Suprapubic skin (tissue), 4 donors: ENCODE measurements around the gene MYADML2. TPM values are rescaled to one million over a fixed set of nuclear protein-coding genes. Genes with fewer than 3 reads are reported as not detected.

ENCODE experiments used
- DNase-seq, 2 donors: peaks; one replicate each; pipeline ENCODE4 v3.0.0-alpha.2; 2019; ENCODE audit warnings: low spot score in 2 of 2
- H3K27ac ChIP-seq: fragments of 200-600 bp; sonication (generic); one replicate; pipeline ENCODE4 v1.5.1; 2019
- H3K27me3 ChIP-seq: fragments of 200-600 bp; sonication (generic); one replicate; pipeline ENCODE4 v1.5.1; 2019
- H3K36me3 ChIP-seq: fragments of 200-600 bp; sonication (generic); one replicate; pipeline ENCODE4 v1.5.1; 2019
- H3K4me1 ChIP-seq: fragments of 200-600 bp; sonication (generic); one replicate; pipeline ENCODE4 v1.5.1; 2019
- H3K4me3 ChIP-seq: fragments of 200-600 bp; sonication (generic); one replicate; pipeline ENCODE4 v1.5.1; 2019; ENCODE audit warnings: mild to moderate bottlenecking
- H3K9me3 ChIP-seq: fragments of 200-600 bp; sonication (generic); one replicate; pipeline ENCODE4 v1.5.1; 2019
- EP300 ChIP-seq: sonication (generic); formaldehyde crosslinking; IDR thresholded peaks from one replicate; pipeline ENCODE4 v1.6.1; 2017; ENCODE audit warnings: antibody characterized with exemption
- POLR2A ChIP-seq, 2 donors: fragments of 450-650 bp; IDR thresholded peaks; one replicate each; pipeline ENCODE4 v1.6.1; 2017; ENCODE audit warnings: antibody characterized with exemption in 2 of 2, mild to moderate bottlenecking in 2 of 2, moderate library complexity in 2 of 2
- POLR2AphosphoS5 ChIP-seq, 3 donors: sonication (generic); formaldehyde crosslinking; IDR thresholded peaks; one replicate each; pipeline ENCODE4 v1.6.1; 2017; ENCODE audit warnings: antibody characterized with exemption in 3 of 3
- WGBS: methylation state at CpG from one replicate; pipeline ENCODE4 v1.1.5; 2018; 5-methylcytosine and 5-hydroxymethylcytosine counted together
- total RNA-seq, 4 donors: library from RNA; depleted of rRNA; stranded (reverse); fragments of >200 nt; gene quantifications; one replicate each; pipeline ENCODE4 v1.1.0, GENCODE V29; 2016
- TF ChIP-seq, protein P1 (sequence below), 2 donors: fragments of 200-600 bp in 1 of 2; fragments of 450-650 bp in 1 of 2; sonication (generic) in 1 of 2; IDR thresholded peaks; one replicate each; pipeline ENCODE4 v1.5.1; 2016 to 2019; ENCODE audit warnings: antibody characterized with exemption in 2 of 2, mild to moderate bottlenecking in 1 of 2, moderate library complexity in 1 of 2

The MYADML2 gene
- total RNA-seq, 4 donors from 2014 or later: not detected

- Histone ChIP-seq H3K27me3 (peaks cover 17% of the 10 kb centered on the region), H3K9me3 (no peaks in the 10 kb centered on the region), H3K4me1 (peaks cover 23% of the 10 kb centered on the region), H3K27ac (no peak overlapping the region), H3K36me3 (no peaks in the 10 kb centered on the region), H3K4me3 (no peak overlapping the region)
- WGBS: 66% methylated on average over 17 of the region's 30 CpGs
- no peak for DNase-seq
- TF ChIP-seq POLR2A (IDR thresholded peaks at IDR 0.05) (no peak), POLR2AphosphoS5 (IDR thresholded peaks at IDR 0.05) (no peak), EP300 (no peak)
- TF ChIP-seq, protein P1, sequence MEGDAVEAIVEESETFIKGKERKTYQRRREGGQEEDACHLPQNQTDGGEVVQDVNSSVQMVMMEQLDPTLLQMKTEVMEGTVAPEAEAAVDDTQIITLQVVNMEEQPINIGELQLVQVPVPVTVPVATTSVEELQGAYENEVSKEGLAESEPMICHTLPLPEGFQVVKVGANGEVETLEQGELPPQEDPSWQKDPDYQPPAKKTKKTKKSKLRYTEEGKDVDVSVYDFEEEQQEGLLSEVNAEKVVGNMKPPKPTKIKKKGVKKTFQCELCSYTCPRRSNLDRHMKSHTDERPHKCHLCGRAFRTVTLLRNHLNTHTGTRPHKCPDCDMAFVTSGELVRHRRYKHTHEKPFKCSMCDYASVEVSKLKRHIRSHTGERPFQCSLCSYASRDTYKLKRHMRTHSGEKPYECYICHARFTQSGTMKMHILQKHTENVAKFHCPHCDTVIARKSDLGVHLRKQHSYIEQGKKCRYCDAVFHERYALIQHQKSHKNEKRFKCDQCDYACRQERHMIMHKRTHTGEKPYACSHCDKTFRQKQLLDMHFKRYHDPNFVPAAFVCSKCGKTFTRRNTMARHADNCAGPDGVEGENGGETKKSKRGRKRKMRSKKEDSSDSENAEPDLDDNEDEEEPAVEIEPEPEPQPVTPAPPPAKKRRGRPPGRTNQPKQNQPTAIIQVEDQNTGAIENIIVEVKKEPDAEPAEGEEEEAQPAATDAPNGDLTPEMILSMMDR (IDR thresholded peaks at IDR 0.05): no peak
These were observed 5.4 kb downstream of the MYADML2 start for GRCh38 chr17:81941484-81942166.

GRCh38 chr17:81940538-81941483, 6.2 kb downstream of the MYADML2 start:
- WGBS: 92% methylated on average over 29 of the region's 56 CpGs
- Histone ChIP-seq H3K9me3 (no peaks in the 10 kb centered on the region), H3K36me3 (no peaks in the 10 kb centered on the region), H3K27me3 (peaks cover 17% of the 10 kb centered on the region), H3K4me3 (no peak overlapping the region), H3K4me1 (peaks cover 26% of the 10 kb centered on the region), H3K27ac (no peak overlapping the region)
- no peak for DNase-seq
- TF ChIP-seq EP300 (no peak), POLR2A (IDR thresholded peaks at IDR 0.05) (no peak), POLR2AphosphoS5 (IDR thresholded peaks at IDR 0.05) (no peak)
- TF ChIP-seq, protein P1 (IDR thresholded peaks at IDR 0.05): no peak

- Histone ChIP-seq H3K36me3 (no peaks in the 10 kb centered on the region), H3K4me3 (no peak overlapping the region), H3K9me3 (no peaks in the 10 kb centered on the region), H3K4me1 (peaks cover 26% of the 10 kb centered on the region), H3K27me3 (peaks cover 17% of the 10 kb centered on the region), H3K27ac (no peak overlapping the region)
- TF ChIP-seq POLR2A (IDR thresholded peaks at IDR 0.05) (no peak), POLR2AphosphoS5 (IDR thresholded peaks at IDR 0.05) (no peak), EP300 (no peak)
- TF ChIP-seq, protein P1 (IDR thresholded peaks at IDR 0.05): no peak
- DNase-seq: no peak
- WGBS: no CpG with 5 or more reads among the region's 21 CpGs
These were observed 7.1 kb downstream of the MYADML2 start for GRCh38 chr17:81939881-81940385.

DNA sequence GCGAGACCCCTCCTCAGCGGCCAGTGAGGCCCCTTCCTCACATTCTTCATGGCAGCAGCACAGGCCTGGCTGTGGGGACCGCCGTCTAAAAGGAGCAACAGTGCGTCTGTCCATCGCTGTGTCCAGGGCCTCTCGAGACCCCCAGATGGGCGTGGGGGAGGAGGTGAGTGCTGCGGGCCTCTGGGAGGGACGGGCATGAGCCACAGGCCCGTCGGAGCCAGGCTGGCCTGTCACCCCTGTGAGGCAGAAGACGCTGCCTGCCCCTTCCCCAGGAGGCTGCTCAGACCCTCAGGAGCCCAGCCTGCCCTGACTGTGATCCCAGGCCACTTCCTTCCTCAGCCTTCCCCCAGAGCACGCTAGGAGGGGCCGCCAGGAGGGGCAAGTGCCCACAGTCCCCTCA, 7.8 kb downstream of the MYADML2 start:
- H3K27me3 ChIP-seq: peaks cover 17% of the 10 kb centered on the region

More for the DNA sequence above, 7.8 kb downstream of the MYADML2 start:
- DNase-seq: no peak
- Histone ChIP-seq H3K36me3 (no peaks in the 10 kb centered on the region), H3K4me3 (no peak overlapping the region), H3K9me3 (no peaks in the 10 kb centered on the region), H3K27ac (no peak overlapping the region), H3K4me1 (peaks cover 26% of the 10 kb centered on the region)
- WGBS: 74% methylated on average over 13 of the region's 15 CpGs
- no peak for TF ChIP-seq POLR2AphosphoS5 (IDR thresholded peaks at IDR 0.05)
- TF ChIP-seq POLR2A (IDR thresholded peaks at IDR 0.05): no peak
- TF ChIP-seq, protein P1 (IDR thresholded peaks at IDR 0.05): no peak
- TF ChIP-seq EP300: no peak
